Vagina (tissue), 2 donors: ENCODE measurements around the gene ACOXL.

ENCODE experiments used
- CTCF ChIP-seq, 3 experiments: fragments of 450-650 bp in 2 of 3; fragments of 200-600 bp in 1 of 3; sonication (generic) in 1 of 3; IDR thresholded peaks; one replicate each; pipeline ENCODE4 v1.5.1; 2017 to 2019; ENCODE audit warnings: antibody characterized with exemption in 3 of 3, mild to moderate bottlenecking in 2 of 3, moderate library complexity in 2 of 3
- POLR2A ChIP-seq, 2 donors: fragments of 450-650 bp; IDR thresholded peaks; one replicate each; pipeline ENCODE4 v1.6.1; 2017; ENCODE audit warnings: antibody characterized with exemption in 2 of 2, mild to moderate bottlenecking in 2 of 2, moderate library complexity in 2 of 2
- POLR2AphosphoS5 ChIP-seq, 2 donors: sonication (generic); formaldehyde crosslinking; IDR thresholded peaks; one replicate each; pipeline ENCODE4 v1.9.0; 2017; ENCODE audit warnings: antibody characterized with exemption in 2 of 2, mild to moderate bottlenecking in 2 of 2, low read depth in 1 of 2; ENCODE audit not compliant: insufficient read depth in 1 of 2

DNA sequence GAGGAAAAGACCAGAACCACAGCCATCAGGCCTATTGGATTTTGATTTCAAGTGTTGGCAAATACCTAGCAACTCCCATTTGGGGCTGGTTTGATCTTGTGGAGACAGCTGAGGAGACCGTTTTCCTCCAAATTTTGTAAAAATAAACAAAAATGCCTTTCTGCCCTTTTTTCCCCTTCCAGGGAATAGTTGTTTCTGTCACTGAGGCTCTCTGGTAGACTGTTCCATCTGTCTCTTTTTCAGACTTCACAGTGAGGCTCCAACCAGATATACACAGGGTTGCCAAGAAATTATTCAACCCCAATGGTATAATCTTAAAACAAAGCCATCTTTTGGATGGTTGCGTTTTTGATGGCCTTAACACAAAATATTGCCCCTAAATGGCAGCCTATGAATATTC lies 115.7 kb downstream of the ACOXL start:
- TF ChIP-seq POLR2AphosphoS5 (IDR thresholded peaks at IDR 0.05; ENCODE audit: insufficient read depth in 1 of 2, low read depth in 1 of 2) (no peak), CTCF (IDR thresholded peaks at IDR 0.05) (no peak), POLR2A (IDR thresholded peaks at IDR 0.05) (no peak)
